SKM-1 treated with dmso at 0.1 percent for 144 hours (cell line): ENCODE results near the gene KIAA2012.
A peak's percentile ranks its signal among the peaks of the same experiment; 100 is the strongest.
"Not testable (repeated sequence)": the region's sequence is repeated elsewhere in the genome, so short reads cannot be mapped to it uniquely, and the experiment has no call there.

Experiments
- DNase-seq: peaks from one replicate; lab custom pipeline; 2025; ENCODE audit not compliant: unreplicated experiment; lab: John Stamatoyannopoulos, UW

KIAA2012 gene

GRCh38 chr2:202114291-202114690 is 41.2 kb downstream of the KIAA2012 start:
- DNase-seq, result no peak

DNA sequence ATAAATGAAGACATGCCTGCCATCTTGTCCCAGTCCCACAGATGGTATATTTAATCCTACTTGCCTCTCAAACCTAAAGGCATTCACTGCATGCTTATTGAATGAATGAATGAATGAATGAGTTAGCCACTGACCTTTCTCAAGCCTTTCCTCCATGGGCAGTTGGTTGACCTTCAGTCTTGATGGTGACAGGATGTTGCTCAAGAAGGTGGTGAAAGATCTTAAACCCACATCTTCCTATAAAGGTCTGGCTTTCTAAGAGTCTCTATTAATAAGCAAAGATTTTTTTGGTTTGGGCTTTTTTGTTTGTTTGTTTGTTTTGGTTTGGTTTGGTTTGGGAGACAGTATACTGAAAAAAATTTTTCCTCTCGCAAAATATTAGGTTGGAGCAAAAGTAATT is 41.7 kb downstream of the KIAA2012 start:
- peak; percentile 42 for DNase-seq

GRCh38 chr2:202115479-202115971 is 42.5 kb downstream of the KIAA2012 start:
- no peak for DNase-seq

- no peak for DNase-seq
Observed at GRCh38 chr2:202116691-202117090, 43.6 kb downstream of the KIAA2012 start.

DNA sequence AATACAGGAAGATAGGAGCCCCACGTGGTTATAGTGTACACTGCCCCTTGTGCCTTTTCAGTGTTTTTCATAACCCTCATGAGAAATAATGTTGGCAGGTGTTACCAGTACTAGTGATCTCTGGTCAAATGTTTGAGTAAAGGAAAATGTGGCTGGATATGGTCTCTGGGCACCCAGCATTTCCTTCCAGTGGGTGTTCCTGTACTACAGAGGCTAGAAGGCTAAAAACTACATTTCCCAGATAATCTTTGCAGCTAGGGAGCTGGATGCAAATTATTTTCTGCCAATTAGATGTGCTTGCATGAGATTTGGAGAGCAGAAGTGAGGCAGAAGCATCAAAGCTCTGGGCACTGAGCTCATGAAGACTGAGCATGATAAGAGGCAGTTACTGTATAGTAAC is 45.1 kb downstream of the KIAA2012 start:
- no peak for DNase-seq

GRCh38 chr2:202120828-202121227 is 47.8 kb downstream of the KIAA2012 start:
- DNase-seq, result no peak

DNA sequence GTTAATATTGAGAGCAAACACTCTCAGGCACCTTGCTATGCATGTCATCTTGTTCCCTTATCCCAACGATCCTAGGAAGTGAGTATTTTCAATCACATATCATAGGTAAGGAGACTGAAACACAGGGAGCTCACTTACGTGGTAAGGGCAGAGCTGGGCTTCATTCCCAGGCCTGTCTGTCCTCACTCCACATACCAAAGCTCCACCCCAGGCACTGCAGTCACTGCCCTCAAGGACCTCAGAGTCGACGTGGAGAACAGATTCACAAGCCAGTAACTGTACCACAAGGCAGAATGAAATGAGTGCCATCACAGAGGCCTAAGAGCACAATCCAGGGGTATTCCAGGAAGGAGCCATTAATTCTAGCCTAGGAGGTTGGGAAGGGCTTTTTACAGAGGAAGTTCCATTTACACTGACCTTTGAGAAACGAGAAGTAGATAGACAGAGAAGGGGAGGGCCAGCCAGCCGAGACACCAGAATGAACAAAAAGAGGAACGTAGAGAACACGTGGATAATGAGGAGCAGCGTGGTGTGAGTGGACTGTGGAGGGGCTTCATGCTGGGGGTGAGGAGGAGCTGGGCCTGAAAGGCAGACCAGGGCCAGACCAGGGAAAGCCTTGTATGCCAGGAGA is 48.6 kb downstream of the KIAA2012 start:
- peak; percentile 92 for DNase-seq

GRCh38 chr2:202122163-202122540 is 49.1 kb downstream of the KIAA2012 start:
- no peak for DNase-seq

DNA sequence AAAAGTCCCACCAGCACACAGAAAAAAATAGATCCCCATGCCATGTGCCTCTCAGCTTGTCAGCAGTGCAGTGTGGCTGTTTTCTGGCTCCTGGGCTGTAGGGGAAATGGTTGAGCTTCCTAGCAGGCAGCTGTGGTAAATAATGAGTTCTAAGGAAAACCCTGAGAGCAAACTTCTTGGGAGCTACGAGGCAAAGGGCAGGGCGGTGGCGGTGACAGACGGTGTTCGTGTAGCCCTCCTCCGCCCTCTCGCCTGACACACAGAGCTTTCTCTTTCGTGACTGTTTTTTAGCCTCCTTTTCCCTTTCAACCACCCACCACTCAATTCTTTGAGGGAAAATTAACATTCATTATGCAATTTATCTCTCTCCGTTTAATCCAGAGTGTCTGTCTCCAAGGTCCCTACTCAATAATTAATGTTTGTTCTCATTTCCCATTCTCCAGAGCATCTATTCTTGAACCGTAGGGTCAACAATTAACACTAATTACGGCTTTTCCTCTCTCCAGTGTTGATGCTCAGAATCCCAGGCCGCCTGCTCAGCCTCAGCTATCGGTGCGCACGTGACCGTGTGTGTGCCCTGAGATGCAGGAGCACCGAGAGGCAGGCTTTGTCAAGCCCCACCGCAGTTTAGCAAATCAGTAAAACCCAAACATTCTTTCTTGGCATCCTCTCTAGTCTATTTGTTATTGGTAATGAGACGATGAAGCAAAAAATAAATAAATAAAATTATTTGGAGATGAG is 50.1 kb downstream of the KIAA2012 start:
- no peak for DNase-seq

DNA sequence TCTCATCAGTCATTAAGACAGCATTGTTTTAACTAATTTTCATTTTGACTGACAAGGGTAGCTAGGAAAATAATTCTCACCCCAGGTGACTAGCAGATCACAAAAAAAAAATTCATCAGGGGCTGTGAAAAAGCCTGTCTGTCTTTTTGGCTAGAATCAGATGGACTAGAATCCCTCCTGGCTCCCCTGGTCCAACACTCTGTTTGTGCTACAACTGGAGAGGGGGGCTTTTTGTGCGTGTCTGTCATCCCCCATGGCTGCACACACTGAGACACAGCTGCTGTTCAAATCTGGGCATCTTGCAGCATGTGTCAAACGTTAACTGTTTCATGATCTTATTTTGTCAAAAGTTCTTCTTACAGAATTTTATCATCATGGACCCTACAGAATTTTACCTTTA is 51.2 kb downstream of the KIAA2012 start:
- DNase-seq, result no peak

DNA sequence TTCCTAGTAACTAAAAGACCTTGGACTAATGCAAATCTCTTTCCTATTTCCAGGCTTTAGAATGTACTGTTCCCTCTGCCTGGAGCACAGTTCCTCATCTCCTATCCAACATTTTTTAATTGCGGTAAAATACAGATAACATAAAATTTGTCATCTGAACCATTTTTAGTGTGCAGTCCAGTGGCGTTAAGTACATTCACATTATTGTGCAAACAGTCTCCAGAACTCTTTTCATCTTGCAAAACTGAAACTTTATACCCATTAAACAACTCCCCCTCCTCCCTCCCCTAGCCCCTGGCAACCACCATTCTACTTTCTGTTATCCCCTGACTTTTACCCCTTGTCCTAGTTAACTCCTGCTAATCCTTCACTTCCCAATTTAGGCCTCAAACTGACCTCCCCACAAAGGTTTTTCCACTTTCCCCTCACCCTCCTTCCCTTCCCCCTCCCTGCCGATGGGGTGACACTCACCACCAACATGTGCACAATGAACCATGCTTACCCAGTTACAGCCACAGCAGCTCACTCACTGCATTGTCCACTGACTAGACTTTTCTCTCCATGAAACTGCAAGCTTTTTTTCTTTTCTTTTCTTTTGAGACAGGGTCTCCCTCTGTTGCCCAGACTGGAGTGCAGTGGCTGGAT is 54.8 kb downstream of the KIAA2012 start:
- no peak for DNase-seq

DNA sequence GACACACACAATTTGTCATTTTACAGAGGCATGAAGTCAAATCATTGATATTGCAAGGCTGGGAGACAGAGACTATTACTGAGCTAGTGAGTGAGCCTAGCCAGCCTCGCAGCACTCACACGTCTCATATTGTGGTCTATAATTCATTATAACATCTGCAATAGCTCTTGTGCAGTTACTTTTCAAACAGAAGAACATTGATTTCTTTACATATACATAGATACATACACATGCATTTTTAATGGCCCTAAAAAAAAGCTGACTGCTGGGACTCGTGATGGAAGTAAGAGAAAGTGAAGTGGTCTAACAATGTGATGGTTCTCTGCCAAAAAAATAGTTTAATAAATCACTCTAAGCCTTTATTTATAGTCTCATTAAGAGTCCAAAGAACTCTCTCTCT is 56.8 kb downstream of the KIAA2012 start:
- no peak for DNase-seq

GRCh38 chr2:202133200-202133908 is 60.3 kb downstream of the KIAA2012 start:
- no peak for DNase-seq

GRCh38 chr2:202133909-202134265 is 60.8 kb downstream of the KIAA2012 start:
- DNase-seq, result no peak

DNA sequence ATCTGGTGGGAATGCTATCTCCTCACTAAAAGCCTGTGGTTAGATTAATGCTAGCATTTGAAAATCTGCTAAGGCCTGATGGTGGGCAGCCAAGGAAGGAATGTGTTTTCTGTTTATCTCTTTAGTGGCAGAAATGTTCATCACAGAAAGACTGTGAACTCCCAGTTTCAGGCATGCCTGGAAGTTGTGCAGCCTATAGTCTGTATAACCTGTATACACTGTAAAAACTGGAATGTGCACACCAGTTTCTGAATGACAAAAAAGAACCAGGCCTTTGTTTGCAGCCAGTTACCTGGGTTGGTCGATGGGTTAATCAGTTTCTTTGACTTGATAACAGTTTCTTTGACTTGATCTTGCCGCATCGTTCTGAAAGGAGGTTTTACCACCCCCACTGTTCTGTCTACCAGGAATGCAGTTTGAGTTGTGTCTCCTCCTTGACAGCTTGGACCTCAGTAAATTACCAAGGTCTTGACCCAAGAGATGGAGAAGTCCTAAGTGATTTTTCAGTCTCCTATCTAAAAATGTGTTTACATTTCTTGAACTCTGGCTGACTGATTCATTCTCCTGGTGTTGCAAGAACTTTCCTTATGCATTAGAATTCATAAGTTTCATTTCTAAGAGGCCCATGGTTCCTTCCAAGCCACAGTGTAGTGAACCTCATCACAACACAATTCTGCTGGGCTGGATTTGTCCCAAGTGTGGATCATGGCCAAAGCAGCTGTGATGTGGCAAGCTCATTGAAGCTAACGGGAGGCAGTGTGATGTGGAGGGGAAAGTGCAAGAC is 62.2 kb downstream of the KIAA2012 start:
- no peak for DNase-seq

GRCh38 chr2:202136039-202136438 is 63.0 kb downstream of the KIAA2012 start:
- DNase-seq, result not testable (repeated sequence)

- no peak for DNase-seq
Observed at GRCh38 chr2:202136526-202136925, 63.5 kb downstream of the KIAA2012 start.

DNA sequence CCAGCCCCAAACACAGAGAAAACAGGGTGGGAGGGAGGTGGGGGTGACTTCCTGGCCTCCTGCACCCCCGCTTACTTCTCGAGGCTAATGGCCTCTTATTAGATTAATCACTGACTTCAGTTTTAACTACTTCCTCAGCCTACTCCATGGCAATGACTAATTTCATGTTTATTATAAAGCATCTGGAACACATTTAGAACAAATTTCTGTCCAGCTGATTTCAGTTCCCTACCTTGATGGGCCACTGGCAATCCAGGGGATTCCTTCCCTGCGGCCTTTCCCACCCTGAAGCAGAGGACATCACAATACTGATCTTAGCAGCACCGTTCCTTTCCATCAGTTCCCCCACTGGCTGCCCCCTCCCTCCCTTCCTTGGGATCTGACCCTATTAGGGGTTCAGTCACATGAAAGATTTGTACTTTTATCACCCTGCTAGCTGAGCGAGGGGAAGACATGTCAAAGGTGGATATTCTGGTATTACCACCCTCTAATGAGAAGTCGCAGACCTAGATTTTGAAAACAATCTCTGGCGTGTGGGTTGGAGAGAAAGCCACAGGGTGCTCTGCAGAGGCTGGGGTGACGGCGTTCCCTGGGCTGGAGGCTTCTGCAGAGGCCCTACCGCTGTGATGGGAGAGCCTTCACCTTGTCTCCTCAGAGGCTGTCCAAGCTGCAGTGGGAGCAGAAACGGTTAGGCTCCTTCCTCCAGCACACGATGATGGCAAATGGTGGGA is 67.6 kb downstream of the KIAA2012 start:
- DNase-seq, result no peak

DNA sequence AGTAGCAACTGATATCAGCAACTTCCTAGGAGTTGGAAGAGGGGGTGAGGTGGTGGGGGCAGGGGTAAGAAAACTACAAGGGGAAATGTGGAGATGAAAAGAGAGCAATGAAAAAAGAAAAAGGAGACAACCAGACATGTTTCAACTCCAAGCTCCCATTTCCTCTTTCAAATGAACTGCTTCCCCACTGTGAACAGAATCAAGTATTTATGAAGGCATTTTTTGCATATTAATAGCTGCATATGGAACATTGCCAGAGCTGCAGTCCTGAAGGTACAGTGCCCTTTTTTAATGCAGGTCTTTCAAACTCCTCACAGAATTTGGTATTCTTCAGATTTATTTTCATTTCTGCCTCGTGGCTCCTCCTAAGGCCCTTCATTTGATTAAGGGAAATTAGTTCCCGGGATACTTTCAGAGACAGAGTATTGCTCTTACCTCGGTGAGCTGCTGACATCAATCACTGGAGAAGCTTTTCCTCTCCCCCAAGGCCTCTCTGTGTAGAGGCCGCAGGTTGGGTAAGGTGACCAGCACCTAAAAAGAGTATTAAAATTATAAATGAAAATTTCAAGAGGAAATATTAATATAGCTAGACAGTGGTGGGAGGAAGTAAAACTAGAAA is 68.4 kb downstream of the KIAA2012 start:
- DNase-seq, result no peak

DNA sequence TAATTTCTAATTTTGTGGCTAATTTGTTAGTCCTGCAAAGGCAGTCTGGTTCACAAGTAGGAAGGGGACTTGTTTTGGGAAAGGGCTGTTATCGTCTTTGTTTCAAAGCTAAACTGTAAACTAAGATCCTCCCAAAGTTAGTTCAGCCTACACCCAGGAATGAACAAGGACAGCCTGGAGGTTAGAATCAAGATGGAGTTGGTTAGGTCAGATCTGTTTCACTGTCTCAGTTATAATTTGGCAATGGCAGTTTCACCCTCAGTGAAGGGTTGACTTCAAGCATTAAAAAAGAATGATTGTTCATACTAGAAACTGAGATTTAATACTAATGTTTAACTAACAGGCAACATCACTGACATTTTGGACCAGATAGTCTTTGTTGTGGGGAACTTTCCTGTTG is 69.5 kb downstream of the KIAA2012 start:
- DNase-seq, result no peak
